GM21528 (cell line): ENCODE measurements around the gene MARCHF10.
"Not testable (repeated sequence)": the region's sequence is repeated elsewhere in the genome, so short reads cannot be mapped to it uniquely, and the experiment has no call there.

Source experiments
- ATAC-seq: cut with Tn5 transposase; IDR thresholded peaks from one replicate; pipeline ENCODE4 v1.9.1; 2021; ENCODE audit warnings: mild to moderate bottlenecking, moderate library complexity; ENCODE audit not compliant: unreplicated experiment, low FRiP score

The MARCHF10 gene

DNA sequence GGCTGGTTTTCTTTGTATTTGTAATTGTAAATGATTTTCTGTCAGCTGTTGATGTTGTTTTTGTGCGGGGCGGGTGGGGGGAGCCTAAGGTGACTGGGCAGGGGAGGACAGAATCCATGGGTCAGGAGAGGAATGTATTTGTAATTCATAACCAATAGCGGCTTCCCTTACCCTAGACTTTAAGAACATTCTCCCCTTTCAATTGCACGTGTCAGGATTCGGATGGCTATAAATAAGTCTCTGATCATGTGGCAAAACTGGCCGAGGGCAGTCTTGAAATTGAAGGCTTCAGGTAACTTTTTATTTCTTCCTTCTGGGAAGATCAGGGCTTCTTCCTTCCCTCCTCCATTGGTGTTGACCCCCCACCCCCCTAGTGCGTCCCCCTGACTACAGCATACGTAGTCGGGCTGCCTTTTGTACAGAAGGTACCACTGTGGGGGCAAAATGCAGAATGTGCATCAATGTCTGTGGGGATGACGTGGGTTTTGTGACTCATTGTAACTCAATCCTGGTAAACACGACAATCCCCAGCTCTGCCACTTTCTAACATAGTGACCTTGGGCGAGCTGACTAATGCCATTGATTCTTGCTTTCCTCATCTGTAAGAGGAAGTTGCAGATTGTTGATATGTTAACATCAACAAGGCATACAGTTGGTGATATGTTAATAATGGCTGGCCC is 16.2 kb downstream of the MARCHF10 start:
- ATAC-seq, result no peak

DNA sequence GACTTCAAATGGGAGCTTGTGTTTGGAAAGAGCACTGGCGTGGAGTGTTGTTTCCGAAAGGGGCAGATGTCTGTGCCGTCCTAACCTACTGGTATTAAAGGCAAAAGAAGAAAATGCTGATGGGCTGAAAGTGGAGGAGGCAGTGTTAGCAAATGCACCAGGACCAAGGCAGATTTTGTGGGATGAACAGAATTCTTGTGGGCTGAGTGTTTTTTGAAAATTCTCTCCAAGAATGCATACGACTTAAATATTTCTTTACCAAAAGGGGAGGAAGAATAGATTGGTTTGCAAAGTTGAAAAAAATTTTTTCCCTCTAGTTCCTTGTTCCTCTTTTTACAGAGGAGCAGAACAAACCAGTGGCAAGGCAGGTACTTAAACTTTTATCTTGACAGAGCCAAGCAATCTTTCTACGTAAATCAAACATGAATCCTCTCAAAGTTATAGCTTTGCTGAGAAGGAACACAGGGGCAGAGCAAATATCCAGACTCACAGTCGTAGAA is 16.8 kb downstream of the MARCHF10 start:
- ATAC-seq, result no peak

DNA sequence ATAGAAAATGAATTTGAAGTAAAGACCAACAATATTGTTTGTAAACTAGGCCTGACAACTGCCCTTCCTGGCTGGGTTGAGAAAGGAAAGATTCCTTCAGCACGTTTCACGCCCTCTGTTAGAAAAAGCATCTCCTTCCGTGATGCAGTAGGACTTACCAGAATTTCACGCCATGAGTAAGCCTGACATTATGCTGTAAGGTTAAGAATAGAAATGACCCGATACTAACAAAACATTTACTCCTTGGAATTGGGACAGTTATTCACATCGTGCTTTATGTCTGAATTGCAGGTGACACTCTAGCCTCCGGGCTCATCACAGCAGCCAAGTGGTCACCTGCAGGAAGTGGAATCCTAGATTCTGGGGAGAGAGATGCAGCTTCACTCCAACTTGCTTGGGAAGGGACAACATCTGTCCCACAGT is 17.5 kb downstream of the MARCHF10 start:
- ATAC-seq, result no peak

DNA sequence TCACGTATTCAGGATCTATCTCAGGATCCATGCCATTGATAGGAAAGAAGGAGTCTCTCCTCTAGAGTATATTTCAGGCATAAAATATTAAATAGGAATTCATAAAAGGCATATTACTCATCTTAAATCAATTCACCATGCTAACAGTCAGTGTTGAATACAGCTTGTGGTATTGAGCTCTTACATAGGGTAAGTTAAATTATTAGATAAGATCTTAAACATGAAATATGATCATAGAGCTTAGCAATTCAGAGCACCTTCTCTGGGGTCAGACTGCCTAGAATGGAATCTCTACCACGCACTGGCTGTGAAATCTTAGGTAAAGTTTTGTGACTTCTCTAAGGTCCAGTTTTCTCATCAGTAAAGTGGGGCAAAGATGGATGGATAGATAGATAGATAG is 20.7 kb downstream of the MARCHF10 start:
- no peak for ATAC-seq

DNA sequence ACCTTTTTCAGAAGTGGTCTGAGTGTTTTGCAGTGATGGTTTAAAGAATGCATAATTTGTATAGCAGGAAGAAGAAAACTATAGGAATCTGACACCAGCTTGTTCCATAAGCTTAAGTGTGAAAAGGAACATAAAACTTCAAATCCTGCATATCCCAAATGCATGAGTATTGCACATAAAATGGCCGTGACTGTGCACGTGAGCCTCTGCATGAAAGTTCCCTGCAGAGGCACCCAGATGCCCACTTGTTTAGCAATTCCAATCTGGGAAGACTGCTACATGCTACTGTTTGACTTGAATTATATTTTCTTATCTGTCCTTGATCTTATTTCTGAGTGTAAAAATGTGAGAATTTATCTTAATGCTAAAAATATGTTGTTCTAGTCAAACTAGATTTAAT is 21.5 kb downstream of the MARCHF10 start:
- no peak for ATAC-seq

DNA sequence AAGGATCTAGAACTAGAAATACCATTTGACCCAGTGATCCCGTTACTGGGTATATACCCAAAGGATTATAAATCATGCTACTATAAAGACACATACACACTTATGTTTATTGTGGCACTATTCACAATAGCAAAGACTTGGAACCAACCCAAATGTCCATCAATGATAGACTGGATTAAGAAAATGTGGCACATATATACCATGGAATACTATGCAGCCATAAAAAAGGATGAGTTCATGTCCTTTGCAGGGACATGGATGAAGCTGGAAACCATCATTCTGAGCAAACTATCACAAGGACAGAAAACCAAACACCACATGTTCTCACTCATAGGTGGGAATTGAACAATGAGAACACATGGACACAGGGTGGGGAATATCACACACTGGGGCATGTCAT is 22.1 kb downstream of the MARCHF10 start:
- not testable (repeated sequence) for ATAC-seq

DNA sequence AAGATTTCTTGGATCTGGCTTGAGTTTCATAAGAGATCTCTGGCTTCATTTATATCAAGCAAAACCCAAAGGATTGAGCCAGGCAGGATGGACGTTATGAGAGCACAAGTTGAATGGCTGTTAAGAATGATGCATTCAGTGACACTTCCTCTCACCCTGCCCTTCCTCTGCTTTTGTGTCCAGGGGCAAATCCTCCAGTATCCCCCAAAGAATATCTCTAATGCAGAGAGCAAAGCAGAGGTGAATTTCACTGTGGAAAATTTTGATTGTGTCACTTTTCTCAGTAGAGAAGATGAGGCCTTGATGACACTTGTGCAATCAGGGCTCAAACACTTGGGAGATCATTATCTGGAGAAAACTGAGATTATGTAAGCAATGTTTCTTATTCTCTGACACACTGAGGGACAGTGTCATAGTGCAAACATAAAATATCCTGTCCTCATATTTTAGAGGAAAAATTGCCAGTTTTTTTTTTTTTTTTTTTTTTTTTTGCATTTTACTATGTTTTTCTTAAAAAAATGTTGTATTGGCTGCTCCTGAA is 25.3 kb downstream of the MARCHF10 start:
- ATAC-seq, result no peak

DNA sequence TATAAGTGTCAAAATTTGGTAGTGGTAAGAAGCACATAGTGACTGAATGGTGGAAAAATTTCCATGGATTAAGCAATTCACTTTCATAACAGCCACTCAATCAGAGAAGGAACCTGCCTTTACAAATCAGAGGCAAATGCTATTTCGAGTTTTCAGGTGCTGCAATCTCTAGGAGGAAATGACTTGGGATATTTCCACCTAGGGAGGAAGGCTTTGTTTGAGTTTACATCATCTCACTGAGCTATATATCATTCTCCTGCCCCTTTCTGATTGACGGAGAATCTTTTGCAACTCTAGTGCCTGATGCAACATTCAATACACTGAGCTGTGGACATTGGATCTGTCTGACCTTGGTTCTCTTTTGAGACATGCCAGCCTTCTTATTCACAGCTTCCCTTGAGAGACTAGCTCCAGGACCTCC is 26.3 kb downstream of the MARCHF10 start:
- ATAC-seq, result no peak

DNA sequence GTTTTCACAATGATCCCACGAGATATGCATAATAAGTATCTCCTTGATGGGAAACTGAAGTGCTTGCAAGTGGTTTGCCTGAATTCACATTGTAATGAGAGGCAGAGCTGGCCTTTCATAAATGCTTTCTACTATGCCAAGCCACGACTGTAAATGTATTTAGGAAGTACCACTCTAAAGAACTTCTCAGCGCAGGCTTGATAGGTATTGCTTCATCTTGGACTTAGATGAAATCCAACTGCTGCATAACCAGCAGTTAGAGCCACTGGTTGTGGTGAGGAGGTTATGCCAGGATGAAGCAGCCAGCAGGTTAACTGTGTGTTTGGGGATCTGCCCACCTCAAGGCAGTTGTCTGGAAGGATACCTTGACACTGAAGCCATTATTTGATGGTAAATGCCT is 26.8 kb downstream of the MARCHF10 start:
- ATAC-seq, result no peak

DNA sequence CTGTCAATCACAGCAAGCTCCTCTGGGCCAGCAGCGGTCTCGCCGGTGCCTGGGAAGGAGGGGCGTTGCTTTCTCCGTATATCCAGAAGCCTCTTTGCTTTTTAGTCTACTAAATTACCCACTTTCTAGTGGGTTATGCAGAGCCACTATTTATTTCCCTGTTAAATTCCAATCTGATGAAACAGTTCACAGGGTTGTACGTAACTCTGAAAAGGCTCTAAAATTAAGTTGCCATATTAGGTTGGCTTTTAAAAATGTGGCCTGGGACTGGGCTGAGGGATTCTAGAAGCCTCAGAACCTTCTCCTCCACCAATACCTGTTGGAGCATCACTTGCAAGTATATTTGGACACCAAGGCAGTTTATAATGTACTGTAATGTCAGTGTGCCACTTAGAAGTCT is 27.2 kb downstream of the MARCHF10 start:
- ATAC-seq, result no peak

DNA sequence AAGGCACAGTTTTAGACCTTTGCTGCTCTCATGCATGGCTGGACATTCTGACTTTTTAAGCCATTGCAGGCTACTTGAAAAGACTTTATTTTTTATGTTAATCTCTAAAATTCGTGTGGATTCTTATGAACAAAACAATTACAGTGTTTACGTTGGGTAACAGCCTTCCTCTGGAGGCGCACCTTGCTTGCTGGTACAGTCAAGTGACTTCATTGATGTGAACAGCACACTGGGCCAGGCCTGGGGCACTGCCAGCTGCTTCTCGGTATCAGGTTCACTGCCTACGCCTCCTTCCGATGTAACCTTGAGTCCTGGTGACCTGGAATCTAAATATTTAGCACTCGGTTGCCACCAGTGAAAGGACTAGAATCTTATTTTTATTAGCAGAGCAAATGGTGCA is 27.8 kb downstream of the MARCHF10 start:
- ATAC-seq, result no peak

DNA sequence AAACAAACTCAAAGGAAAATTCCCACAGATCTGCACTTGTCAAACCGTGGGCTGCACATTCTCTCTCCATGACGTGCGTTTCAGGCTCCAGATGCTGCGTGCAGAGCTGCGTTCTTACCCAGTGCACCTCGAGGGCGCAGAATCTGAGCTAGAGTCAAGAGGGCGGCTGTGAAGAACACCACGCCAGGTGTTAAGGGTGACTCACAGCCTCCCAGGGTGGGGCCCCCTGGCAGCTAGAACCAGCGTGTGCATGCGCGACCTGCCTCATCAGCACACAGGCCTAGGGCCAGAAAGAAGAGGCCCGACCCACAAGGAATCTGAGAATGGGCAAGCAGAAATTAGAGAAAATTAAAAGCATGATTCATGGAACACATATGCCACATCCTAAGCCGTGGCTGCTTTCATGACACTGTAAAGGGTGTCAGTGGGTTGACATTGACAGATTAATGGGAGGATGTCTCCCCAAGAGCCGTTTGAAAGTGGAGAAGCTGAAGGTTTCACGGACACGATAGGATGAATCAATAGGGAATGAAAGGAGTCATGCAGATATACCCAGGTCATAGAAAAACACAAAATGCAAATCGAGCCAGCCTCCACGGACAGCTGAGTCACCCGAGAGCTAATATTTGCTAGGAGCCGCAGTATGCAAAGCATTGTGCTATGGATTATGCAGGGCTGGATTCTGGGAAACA is 29.0 kb downstream of the MARCHF10 start:
- ATAC-seq, result no peak

DNA sequence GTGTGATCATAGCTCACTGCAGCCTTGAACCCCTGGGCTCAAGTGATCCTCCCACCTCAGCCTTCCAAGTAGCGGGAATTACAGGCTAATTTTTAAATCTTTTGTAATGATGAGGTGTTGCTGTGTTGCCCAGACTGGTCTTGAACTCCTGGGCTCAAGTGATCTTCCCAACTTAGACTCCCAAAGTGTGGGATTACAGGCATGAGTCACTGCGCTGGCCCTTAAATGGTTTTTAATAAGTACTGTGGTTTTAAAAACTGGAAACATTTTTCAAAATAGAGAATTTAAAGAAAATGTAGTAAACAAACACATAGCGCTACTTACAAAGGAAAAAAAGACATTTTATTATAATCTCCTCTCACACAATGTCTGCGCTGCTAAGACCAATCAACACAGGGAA is 32.2 kb downstream of the MARCHF10 start:
- no peak for ATAC-seq

DNA sequence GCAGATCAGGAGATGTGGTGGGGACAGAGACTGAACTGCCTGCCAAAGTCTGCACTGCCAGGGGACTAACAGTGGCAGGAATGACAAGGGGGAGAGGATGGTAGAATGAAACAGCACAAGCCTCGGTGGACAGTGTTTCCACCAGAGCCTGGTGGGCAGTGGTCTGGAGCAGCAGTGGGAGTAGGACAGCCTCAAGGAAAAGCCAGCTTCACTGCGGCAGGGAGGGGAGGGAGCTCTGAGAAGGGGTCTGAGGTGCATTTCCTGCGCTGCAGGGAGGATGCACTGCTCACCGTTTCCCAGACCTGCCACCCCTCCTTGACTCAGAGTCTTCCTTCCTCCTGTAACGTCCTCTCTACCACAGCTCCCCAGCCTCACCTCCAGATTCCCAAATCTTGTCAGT is 33.8 kb downstream of the MARCHF10 start:
- no peak for ATAC-seq

DNA sequence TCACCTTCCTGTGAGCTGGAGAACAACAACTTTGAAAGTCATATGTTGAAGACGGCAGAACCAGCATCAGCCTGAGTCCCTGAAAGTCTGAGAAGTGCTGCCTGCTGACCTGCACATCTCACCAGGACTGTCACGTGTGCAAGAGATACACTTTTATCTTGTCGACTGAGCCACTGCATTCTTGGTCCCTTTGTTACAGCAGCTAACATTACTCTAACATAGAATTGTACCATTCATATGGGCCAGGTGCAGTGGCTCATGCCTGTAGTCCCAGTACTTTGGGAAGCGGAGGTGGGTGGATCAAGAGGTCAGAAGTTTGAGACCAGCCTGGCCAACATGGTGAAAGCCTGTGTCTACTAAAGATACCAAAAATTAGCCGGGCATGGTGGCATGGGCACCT is 40.1 kb downstream of the MARCHF10 start:
- no peak for ATAC-seq

DNA sequence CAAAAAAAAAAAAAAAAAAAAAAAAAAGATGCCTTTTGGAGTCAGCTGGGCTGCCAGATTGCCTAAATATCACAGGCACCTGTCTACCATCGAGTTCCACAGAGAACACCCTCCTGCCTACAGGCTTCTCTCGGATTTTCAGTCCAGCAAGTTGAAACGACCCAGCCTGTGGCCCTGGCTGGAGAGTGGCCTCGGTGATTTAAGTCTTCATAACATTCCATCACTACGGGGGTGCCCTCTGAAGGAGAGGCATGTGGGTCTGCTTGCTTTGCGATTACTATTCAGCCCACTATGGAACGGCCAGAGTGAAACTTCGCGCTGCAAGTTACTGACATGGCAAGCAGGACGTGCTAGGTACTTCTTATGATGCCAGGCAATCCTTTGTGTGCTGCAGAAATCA is 42.8 kb downstream of the MARCHF10 start:
- no peak for ATAC-seq

DNA sequence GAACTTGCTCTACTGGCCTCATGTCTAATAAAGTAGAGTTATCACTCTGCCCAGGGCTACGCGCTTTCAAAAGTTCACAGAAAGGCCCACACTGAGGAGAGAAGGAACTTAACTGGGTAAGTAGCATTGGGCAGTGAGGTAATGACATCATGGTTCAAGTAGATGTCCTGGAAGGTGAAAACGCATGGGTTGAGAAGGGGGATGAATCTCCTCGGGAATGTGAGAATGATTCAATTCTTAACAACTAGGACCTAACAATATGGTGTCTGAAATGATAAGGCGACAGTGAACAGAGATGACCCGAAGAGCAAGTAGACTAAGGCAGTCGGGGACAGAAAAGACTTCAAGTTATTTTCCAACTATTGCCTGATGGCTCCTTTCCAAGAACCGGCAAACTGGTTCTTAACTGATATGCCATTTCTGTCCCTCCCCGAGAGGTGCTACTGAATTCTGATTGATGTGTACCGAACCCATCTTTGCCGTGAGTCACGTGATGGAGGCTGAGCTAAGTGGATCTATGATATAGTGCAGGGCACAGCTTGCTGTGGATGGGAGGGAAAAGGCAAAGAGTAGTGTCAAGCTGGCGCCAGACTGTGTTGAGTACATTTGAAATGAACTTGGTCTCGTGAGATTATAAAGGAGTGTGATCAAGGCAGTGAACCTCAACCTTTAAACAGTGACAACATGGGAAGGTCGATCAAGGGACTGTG is 44.1 kb downstream of the MARCHF10 start:
- no peak for ATAC-seq

DNA sequence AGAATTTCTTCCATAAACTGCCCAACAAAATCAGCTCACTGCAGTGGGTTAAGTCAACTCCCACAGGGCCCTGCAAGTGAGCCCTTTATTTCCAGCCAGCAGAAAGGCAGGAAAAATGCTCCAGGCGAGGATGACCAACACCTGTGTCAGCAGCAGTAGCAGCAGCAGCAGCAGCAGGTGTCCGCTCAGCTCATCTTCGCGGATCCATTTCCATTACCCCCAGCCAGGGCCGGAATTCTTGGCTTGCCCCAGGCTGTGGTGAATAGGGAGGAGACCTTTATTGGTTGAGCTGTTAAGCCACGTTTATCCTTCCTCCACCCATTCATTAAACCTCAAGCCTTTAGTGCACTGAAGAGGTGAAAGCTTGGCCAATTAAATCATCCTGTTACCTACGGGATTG is 46.2 kb downstream of the MARCHF10 start:
- ATAC-seq, result no peak

DNA sequence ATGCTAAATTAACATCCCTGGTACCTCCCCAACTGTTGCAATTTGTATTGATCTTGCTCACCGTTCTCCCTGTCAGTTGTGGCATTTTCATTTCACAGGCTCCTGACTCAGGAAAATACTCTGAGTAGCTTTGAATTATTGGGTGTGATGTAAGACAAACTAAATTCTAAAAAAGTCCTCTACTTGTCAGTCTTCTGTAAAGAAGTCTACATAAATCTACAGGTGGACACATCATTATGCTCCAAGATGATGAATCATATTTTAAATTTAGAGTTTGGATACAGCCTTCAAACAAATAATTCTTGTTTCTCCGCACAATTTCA is 47.2 kb downstream of the MARCHF10 start:
- no peak for ATAC-seq

DNA sequence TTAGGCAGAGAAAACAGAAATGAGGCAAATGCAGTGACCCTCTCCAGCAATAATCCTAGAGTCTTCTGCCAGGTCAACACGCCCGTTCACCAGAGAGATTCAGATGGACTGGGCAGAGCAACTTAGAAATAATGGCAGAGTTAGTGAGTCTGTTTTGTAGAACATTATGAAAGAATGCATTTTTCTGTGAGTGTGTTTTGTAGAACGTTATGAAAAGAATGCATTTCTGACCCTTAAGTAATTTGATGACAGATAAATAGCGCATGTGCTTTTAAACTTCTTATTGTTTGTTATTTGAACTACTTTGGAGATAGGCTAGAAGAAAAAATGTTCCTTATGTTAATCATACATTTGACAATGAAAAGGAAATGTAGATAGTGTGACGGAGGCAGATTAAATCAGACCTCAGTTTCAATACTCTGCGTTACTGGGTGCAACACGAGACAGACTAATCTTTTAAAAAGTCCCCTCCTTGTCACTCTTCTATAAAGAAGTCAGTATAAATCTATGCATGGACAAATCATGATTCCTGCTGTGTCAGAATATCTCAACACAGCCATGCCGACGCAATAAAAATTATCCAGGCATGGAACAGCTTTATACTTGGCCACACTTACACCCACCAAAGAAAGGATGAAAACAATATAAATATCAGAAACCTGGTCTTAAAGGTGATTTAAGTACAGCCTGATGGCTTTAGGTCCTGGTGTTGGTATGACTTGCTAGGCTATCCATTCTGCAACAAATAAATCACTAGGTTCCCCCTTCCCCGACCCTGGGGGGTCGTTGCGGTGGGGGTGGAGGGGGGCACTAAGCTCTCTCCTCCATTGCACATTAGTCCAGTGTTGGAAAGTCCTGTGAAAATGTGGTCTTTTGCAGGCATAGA is 47.8 kb downstream of the MARCHF10 start:
- ATAC-seq, result no peak
